GM19372 (cell line): ENCODE measurements around the gene NCKAP5.

Experiments
- ATAC-seq: cut with Tn5 transposase; IDR thresholded peaks from one replicate; pipeline ENCODE4 v1.9.1; 2021; ENCODE audit warnings: mild to moderate bottlenecking, low read depth, moderate library complexity; ENCODE audit not compliant: unreplicated experiment

NCKAP5 gene

GRCh38 chr2:133433455-133434451, 134.5 kb downstream of the NCKAP5 start:
- ATAC-seq, result no peak

GRCh38 chr2:133432778-133433177, 135.5 kb downstream of the NCKAP5 start:
- no peak for ATAC-seq

DNA sequence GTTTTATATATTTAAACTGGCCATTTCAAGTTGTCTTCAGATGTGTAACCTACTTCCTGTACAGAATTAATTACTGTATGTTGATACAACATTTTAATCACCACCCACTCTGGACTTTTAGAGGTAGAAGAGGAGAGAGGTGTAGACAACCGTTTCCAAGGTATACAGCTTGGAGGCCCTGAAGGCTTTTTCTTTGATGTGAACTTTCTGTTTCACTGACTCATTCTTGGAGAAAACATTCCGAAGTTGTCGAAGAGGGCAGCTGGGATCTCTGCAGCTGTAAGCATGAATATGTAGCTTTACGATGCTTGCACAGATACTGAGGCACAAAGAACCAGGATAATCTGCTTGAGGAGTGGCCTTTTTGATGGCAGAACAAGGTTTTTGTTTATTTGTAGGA, 137.0 kb downstream of the NCKAP5 start:
- no peak for ATAC-seq

DNA sequence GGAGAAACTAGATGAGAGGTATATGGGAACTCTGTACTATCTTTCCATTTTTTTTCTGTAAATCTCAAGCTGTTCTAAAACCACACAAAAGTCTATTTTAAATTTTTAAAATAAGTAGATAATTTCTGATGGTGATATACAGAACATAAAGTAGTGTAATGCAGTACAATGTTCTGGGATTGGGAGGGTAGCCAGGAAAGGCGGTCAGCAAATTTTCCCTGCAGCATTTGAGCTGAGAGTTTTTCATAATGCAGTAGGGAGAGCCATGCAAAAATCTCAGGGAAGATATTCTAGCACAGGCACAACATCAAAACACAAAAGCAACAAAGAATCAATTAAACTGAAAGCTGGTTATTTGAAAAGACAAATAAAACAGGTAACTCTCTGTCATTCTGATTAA, 141.5 kb downstream of the NCKAP5 start:
- no peak for ATAC-seq

GRCh38 chr2:133425612-133426011, 142.7 kb downstream of the NCKAP5 start:
- ATAC-seq, result no peak

DNA sequence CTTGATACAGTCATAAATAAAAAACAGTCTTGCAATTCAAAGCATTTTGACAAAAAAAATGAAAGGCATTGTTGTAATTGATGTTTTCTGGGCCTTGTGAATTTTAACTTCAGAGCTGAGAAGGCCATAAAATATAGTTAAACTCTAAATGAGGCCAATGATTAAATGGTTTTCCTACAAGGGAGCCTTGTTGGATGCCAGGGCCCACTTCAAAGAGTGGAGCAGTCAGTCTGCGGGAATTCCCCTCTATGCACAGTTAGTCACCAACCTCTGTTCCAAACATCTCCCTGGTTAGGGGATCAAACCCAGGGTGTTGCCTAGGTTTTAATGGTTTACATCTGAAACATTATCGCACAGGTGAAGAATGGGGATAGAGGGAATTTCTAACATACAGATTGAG, 143.4 kb downstream of the NCKAP5 start:
- ATAC-seq, result no peak

DNA sequence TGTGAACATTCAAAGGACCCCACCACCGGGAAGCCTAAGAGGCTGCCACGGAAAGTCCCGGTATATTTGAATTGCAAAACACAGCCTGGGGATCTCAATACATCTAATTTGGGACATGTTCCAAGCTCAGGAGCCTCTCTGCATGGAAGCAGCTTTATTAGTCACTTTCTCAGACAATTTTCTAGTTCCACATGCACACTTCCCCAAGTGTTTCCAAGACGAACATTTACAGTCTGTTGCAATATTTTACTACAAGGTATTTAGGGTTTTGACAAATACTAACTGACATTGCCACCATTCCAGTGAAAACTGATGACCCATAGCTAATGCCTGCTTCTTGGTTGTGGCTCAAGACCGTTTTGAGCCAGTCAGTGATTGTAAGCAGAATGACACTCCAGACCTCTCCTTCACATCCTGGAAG, 145.3 kb downstream of the NCKAP5 start:
- no peak for ATAC-seq

- ATAC-seq, result peak; percentile 94
These were observed 146.5 kb downstream of the NCKAP5 start for GRCh38 chr2:133421516-133422324.

GRCh38 chr2:133420788-133421187, 147.5 kb downstream of the NCKAP5 start:
- ATAC-seq, result no peak

- no peak for ATAC-seq
These were observed 149.6 kb downstream of the NCKAP5 start for GRCh38 chr2:133418671-133419070.

DNA sequence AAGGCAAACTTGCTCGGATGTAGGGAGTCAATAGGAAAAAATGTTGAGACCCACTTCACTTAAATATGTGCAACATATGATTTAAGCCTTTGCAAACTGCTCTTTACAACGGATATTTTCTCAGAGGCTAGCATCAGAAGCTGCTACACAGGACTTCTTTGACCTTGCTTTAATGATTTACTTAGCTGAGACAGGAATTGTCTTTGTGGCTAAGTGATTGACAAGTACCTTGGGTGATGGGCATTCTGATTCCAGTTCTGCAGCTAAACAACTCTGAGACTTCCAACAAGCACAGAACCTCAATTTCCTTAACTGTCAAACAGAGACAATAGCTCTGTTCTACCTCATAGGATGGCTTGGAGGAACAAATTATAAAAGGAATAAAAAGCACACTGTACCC, 150.2 kb downstream of the NCKAP5 start:
- ATAC-seq, result no peak

- ATAC-seq, result no peak
These were observed 150.8 kb downstream of the NCKAP5 start for GRCh38 chr2:133417415-133417814.

- no peak for ATAC-seq
These were observed 151.5 kb downstream of the NCKAP5 start for GRCh38 chr2:133416736-133417135.

DNA sequence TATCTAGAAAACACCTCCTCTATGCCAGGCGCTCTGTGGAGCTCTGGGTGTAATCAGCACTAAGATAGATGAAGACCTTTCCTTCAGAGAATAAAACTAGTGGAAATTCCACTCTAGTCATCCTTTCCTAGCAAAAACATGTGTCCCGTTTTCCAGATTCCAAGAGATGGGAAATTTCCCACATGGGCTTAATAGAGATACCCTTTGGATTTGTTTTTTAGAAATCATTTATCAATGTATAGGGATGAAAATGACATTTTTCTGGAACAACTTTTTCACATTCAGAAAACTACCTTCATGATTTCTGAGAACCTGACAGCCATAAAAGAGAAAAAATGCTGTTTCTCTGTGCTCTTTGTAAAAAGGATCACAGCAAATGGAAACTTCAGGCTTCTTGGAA, 152.1 kb downstream of the NCKAP5 start:
- ATAC-seq, result no peak

- no peak for ATAC-seq
These were observed 152.9 kb downstream of the NCKAP5 start for GRCh38 chr2:133415210-133415876.

DNA sequence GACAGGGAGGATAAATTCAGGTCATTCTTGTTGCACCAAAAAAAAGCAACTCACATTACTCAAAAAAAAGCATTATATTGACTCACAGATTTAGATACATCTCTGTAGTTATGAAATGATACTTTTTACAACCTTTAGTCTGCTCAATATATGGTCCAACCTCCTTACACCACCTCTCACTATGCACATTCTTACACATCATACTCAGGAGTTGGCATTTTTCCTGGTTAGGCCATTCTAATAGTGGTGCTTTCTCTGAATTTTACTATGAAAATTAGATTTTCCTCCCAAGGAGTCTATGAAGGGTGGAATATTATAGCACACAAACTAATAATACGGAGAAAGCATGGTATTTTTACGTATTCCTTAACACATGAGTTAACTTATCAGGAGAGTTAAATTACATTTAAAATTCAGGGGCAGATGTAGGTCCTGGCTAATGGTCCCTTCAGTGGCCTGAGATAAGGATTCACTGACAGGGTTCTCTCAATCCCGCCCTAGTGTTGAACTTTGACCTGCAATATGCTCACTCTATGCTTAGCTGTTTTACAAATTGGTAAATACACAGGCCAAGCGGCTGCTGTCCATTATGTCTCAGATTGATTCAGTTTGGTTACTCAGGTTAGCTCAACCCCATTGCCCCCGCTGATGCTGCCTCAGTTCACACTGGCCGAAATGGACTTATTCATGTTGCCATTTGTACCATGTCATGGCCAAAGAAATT, 153.6 kb downstream of the NCKAP5 start:
- no peak for ATAC-seq

- ATAC-seq, result no peak
These were observed 154.4 kb downstream of the NCKAP5 start for GRCh38 chr2:133413863-133414262.

DNA sequence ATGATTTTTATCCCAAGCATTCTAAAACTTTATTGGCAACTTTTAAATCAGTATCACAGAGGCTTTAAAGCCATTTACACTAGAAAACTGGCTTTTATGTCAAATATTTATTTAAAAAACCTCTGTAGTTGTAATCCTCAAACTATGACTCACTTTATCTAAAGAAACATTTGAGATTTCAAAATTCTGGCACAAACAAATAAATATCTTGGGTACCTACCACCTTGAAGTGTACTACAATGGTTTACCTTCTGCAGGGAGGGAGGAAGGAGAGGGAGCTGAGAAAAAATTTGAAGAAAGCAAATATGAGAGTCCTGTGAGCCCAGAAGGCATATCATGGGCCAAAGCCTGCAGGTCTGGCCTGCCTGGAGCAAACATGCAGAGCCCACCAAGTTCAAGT, 155.6 kb downstream of the NCKAP5 start:
- no peak for ATAC-seq

GRCh38 chr2:133411857-133412256, 156.4 kb downstream of the NCKAP5 start:
- no peak for ATAC-seq

GRCh38 chr2:133411101-133411500, 157.2 kb downstream of the NCKAP5 start:
- ATAC-seq, result no peak
